ENCODE data around the gene PANK4.
"Not testable (repeated sequence)": the region's sequence is repeated elsewhere in the genome, so short reads cannot be mapped to it uniquely, and the experiment has no call there.

The PANK4 gene

GRCh38 chr1:2460996-2461751, 65.2 kb downstream of the PANK4 start:
- no peak for DNase-seq (ENCODE audit: low spot score)

DNA sequence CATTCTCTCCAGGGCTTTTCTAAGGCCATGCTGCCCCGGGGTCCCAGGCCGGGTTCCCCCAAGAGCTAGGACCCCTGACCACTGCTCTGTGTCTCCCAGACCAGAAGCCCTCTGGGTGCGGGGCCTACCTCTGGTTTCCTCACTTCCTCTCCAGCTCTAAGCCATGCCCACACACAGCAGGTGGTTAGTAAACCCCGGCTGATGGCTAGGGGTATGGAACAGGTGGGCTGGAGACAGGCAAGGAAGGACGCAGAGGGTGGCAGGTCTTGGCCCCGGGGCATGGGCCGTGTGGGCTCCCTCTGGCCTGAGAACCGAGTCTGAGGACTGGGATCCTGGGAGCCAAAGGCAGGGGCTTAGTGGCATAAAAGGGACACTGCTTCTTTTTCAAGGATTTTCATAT, 66.2 kb downstream of the PANK4 start:
- DNase-seq (ENCODE audit: low spot score), result no peak

DNA sequence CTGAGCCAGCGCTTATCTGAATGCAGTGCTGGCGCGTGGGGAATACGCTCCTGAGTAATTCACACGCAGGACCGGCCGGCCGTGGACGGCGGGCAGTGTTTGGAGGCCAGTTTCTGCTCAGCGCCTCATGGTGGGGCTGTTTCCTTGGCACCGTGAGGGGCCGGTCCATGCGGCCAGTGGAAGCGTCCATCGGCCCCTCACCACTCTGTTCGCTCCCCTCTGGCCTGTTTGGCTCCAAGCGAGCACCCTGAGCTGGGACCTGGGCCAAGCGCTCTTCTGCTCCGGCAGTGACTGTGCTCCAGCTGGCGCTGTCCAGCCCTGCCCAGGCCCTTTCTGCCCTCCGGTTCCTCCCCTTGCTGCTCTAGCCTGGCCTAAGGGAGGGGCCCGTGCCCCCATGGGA, 66.6 kb downstream of the PANK4 start:
- no peak for DNase-seq (ENCODE audit: low spot score)

DNA sequence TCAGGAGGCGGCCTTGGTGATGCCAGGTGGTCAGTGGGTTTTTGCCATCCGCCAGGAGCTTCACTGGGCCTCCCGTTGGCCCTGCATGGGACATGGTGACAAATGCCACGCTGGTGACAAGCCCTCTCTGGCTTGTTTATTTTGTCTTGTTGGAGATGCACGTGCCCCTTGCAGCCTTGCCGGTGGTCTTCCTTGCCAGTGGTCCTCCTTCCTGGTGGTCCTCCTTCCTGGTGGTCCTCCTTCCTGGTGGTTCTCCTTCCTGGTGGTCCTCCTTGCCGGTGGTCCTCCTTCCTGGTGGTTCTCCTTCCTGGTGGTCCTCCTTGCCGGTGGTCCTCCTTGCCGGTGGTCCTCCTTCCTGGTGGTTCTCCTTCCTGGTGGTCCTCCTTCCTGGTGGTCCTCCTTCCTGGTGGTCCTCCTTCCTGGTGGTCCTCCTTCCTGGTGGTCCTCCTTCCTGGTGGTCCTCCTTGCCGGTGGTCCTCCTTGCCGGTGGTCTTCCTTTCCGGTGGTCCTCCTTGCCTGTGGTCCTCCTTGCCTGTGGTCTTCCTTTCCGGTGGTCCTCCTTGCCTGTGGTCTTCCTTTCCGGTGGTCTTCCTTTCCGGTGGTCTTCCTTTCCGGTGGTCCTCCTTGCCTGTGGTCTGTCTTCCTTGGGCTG, 67.2 kb downstream of the PANK4 start:
- DNase-seq (ENCODE audit: low spot score), result not testable (repeated sequence)

GRCh38 chr1:2458687-2459086, 67.7 kb downstream of the PANK4 start:
- DNase-seq (ENCODE audit: low spot score), result no peak
